GOT3 (cell line): ENCODE data around the gene RAB40B.

ENCODE experiments used
- DNase-seq: peaks from one replicate; lab custom pipeline; 2025; ENCODE audit warnings: mixed read lengths; lab: John Stamatoyannopoulos, UW

RAB40B gene

GRCh38 chr17:82615084-82616020 lies 83.1 kb downstream of the RAB40B start:
- no peak for DNase-seq

GRCh38 chr17:82614095-82614631 lies 84.3 kb downstream of the RAB40B start:
- no peak for DNase-seq

GRCh38 chr17:82613283-82614094 lies 85.0 kb downstream of the RAB40B start:
- no peak for DNase-seq

- no peak for DNase-seq
These were observed 87.1 kb downstream of the RAB40B start for GRCh38 chr17:82611140-82612058.

- DNase-seq, result no peak
These were observed 88.8 kb downstream of the RAB40B start for GRCh38 chr17:82609655-82610054.

GRCh38 chr17:82608816-82609215 lies 89.7 kb downstream of the RAB40B start:
- DNase-seq, result no peak

- no peak for DNase-seq
These were observed 92.4 kb downstream of the RAB40B start for GRCh38 chr17:82605939-82606600.
